Heart left ventricle (tissue), 16 donors: ENCODE results near the gene STRA6. TPM values are rescaled to one million over a fixed set of nuclear protein-coding genes. Genes with fewer than 3 reads are reported as not detected.

ENCODE experiments used
- ATAC-seq, 4 donors: fragments of 200-7000 bp; cut with Tn5 transposase; one replicate each; pipeline ENCODE4 v1.9.1; 2020 to 2022; ENCODE audit warnings: moderate library complexity in 4 of 4, mild to moderate bottlenecking in 3 of 4, moderate number of reproducible peaks in 1 of 4
- DNase-seq, 5 donors: peaks; one replicate each; pipeline ENCODE4 v3.0.0-alpha.2; 2020
- H3K27ac ChIP-seq, 12 donors: fragments of 200-600 bp; sonication (generic) in 4 of 12; one replicate each; pipeline versions ENCODE4 v1.5.0 to v1.8.0; 2016 to 2022; ENCODE audit warnings: mild to moderate bottlenecking in 2 of 12
- H3K27me3 ChIP-seq, 9 donors: fragments of 200-600 bp; sonication (generic) in 2 of 9; one replicate each; pipeline versions ENCODE4 v1.5.1 to v1.8.0; 2016 to 2022; ENCODE audit warnings: mild to moderate bottlenecking in 3 of 9
- H3K36me3 ChIP-seq, 9 donors: fragments of 200-600 bp; sonication (generic) in 2 of 9; one replicate each; pipeline versions ENCODE4 v1.5.0 to v1.8.0; 2018 to 2022; ENCODE audit warnings: mild to moderate bottlenecking in 2 of 9
- H3K4me1 ChIP-seq, 12 donors: fragments of 200-600 bp; sonication (generic) in 4 of 12; one replicate each; pipeline versions ENCODE4 v1.5.0 to v1.8.0; 2016 to 2022; ENCODE audit warnings: mild to moderate bottlenecking in 3 of 12
- H3K4me3 ChIP-seq, 12 donors: fragments of 200-600 bp; sonication (generic) in 4 of 12; one replicate each; pipeline versions ENCODE4 v1.5.0 to v1.8.0; 2017 to 2022; ENCODE audit warnings: mild to moderate bottlenecking in 9 of 12, moderate library complexity in 4 of 12
- H3K9me3 ChIP-seq, 12 donors: fragments of 200-600 bp; sonication (generic) in 4 of 12; one replicate each; pipeline versions ENCODE4 v1.5.0 to v1.8.0; 2016 to 2022; ENCODE audit warnings: mild to moderate bottlenecking in 1 of 12
- POLR2A ChIP-seq, 2 donors: fragments of 450-650 bp; IDR thresholded peaks; one replicate each; pipeline ENCODE4 v1.6.1; 2017; ENCODE audit warnings: antibody characterized with exemption in 2 of 2, mild to moderate bottlenecking in 2 of 2, moderate library complexity in 2 of 2
- WGBS, 4 donors: extraction: QIAGEN DNeasy Blood & Tissue Kit in 2 of 4; methylation state at CpG; one replicate each; pipeline versions ENCODE4 v1.1.5 to v1.1.7; 2013 to 2018; 5-methylcytosine and 5-hydroxymethylcytosine counted together
- intact Hi-C, 10 donors: fragments of 100-400 bp; cut with DNase I; formaldehyde crosslinking; loops; one replicate each; pipeline versions ENCODE4 v1.11.1 to v1.14.2; 2022
- polyA plus RNA-seq, 2 donors: library from polyadenylated mRNA; stranded (reverse); fragments of 200-250 nt; gene quantifications; one replicate each; pipeline ENCODE4 v1.2.3, GENCODE V29; 2013
- total RNA-seq, 9 donors: library from RNA; depleted of rRNA in 2 of 9; stranded (reverse); fragments of >200 nt in 2 of 9; fragmentation: NEBNext Ultra II Directional in 3 of 9; extraction: Animal tissue kit (Norgen Biotek cat#: 25700) in 3 of 9; gene quantifications; one replicate each; pipeline versions ENCODE4 v1.1.0 to v1.2.4, GENCODE V29; 2016 to 2023
- TF ChIP-seq, protein P1 (sequence below), 12 donors: fragments of 200-600 bp; sonication (generic) in 4 of 12; IDR thresholded peaks; one replicate each; pipeline versions ENCODE4 v1.5.0 to v1.8.0; 2018 to 2022; ENCODE audit warnings: antibody characterized with exemption in 12 of 12, mild to moderate bottlenecking in 5 of 12
- donor health status: ischemic (EF 13 %, LVEDD 7.1; RV severe dilation, severe dysfunction).
- donor health status: healthy with polysubstance abuse.
- donor health status: DM: no; HTN: yes; CAD: no.
- donor health status: DM: no; HTN: no; CAD: no.
- donor health status: ischemic (EF 25% LVEDD 6.9; RV normal size, moderate dysfunction).
- donor health status: ischemic (EF 25% LVEDD 5.7; RV mildly dilated, moderate dysfunction).
- donor health status: healthy.
- donor health status: DM: yes; HTN: yes; CAD: no.
- donor health status: ischemic (EF 35%, LVEDD 5.7; RV mildly dilated, moderate dysfunction).
- donor health status: nonischemic (EF 11% LVEDD 7.7; RV severe dilation, severe dysfunction).
- donor health status: DM: yes; HTN: yes; CAD: no.
- donor health status: PGD.
- donor health status: ischemic (EF 29% LVEDD 5.4; RV normal size, mild dysfunction).
- donor health status: nonischemic (EF 23%, LVEDD 6.1; RV moderate dilation, normal function).

STRA6 gene
- total and polyA plus RNA-seq, 11 donors: 0.08 to 0.24 (median 0.14) TPM; not detected in 8

- TF ChIP-seq POLR2A (IDR thresholded peaks at IDR 0.05): no peak
- TF ChIP-seq, protein P1, sequence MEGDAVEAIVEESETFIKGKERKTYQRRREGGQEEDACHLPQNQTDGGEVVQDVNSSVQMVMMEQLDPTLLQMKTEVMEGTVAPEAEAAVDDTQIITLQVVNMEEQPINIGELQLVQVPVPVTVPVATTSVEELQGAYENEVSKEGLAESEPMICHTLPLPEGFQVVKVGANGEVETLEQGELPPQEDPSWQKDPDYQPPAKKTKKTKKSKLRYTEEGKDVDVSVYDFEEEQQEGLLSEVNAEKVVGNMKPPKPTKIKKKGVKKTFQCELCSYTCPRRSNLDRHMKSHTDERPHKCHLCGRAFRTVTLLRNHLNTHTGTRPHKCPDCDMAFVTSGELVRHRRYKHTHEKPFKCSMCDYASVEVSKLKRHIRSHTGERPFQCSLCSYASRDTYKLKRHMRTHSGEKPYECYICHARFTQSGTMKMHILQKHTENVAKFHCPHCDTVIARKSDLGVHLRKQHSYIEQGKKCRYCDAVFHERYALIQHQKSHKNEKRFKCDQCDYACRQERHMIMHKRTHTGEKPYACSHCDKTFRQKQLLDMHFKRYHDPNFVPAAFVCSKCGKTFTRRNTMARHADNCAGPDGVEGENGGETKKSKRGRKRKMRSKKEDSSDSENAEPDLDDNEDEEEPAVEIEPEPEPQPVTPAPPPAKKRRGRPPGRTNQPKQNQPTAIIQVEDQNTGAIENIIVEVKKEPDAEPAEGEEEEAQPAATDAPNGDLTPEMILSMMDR (IDR thresholded peaks at IDR 0.05): no peak
- ATAC-seq (no peak), DNase-seq (no peak)
- no peaks in the 10 kb centered on the region for H3K9me3 ChIP-seq
- H3K36me3 ChIP-seq: peaks cover 0 to 6% (median 0%) of the 10 kb centered on the region in 9 donors
- intact Hi-C loops: loop anchor here in 2 of 10 donors (5.0 kb wide), 1 partner anchor 35 kb away; no protein-coding TSS in a partner anchor
- 58 to 89% (median 86%) methylated on average over 1 of the region's 1 CpG for WGBS, 4 donors
- H3K4me1 ChIP-seq: peaks cover 0 to 80% (median 42%) of the 10 kb centered on the region in 12 donors
- peak overlapping the region in 11 of 12 donors; percentile 49 to 94 (median 84) for H3K27ac ChIP-seq
- H3K4me3 ChIP-seq: peak overlapping the region in 1 of 12 donors; percentile 15
- H3K27me3 ChIP-seq: no peaks in the 10 kb centered on the region
These were observed 30.5 kb downstream of the STRA6 start for GRCh38 chr15:74171965-74172541.

GRCh38 chr15:74170875-74171578, 31.6 kb downstream of the STRA6 start:
- no peaks in the 10 kb centered on the region for H3K27me3 ChIP-seq
- intact Hi-C loops: loop anchor here in 2 of 10 donors (5.0 kb wide), 1 partner anchor 34 kb away; no protein-coding TSS in a partner anchor
- whole genome bisulfite sequencing, 4 donors: 86 to 96% (median 93%) methylated on average over 6 to 7 of the region's 7 CpGs
- ATAC-seq (no peak), DNase-seq (no peak)
- TF ChIP-seq POLR2A (IDR thresholded peaks at IDR 0.05): no peak
- TF ChIP-seq, protein P1 (IDR thresholded peaks at IDR 0.05): no peak
- no peak overlapping the region for H3K4me3 ChIP-seq
- no peak overlapping the region for H3K27ac ChIP-seq
- no peaks in the 10 kb centered on the region for H3K9me3 ChIP-seq
- peaks cover 0 to 6% (median 0%) of the 10 kb centered on the region in 9 donors for H3K36me3 ChIP-seq
- peaks cover 0 to 70% (median 39%) of the 10 kb centered on the region in 12 donors for H3K4me1 ChIP-seq

DNA sequence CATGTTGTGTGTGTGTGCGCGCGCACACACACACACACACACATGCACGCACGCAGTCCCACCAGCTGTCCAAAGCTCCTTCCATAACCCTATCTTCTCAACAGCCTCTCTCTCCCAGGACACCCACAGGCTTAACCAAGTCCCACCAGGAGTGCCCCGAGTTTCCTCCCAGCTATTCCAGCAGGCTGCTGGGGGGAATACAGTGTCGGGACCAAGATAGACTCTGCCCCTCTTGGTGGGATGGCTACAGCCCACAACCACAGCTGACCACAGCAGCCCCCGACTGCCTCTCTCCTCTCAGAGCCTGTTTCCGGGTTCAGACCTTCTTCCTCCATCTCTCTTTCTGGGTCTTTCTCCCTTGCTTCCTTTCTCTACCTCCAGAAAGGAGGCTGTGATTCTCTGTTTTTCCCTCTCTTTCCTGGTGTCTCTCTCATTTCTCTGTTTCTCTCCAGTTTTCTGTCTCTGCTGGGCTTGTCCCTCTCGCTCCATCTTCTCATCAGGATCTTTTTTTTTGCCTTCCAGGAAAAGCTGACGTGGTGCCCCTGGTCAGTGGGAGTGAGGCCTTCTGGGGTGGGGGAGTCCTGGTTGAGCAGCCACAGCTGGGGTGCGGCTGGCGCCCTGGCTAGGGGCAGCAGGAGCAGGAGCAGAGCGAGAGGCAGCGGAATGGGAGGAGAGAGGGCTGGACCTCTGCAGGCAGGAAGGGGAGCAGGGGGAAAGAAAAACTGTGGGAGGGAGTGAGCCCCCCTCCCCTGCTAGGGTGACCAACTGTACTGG, 32.3 kb downstream of the STRA6 start:
- ATAC-seq: no peak
- intact Hi-C loops: loop anchor here in 2 of 10 donors (5.0 kb wide), 1 partner anchor 33 kb away; no protein-coding TSS in a partner anchor
- no peak overlapping the region for H3K27ac ChIP-seq
- H3K9me3 ChIP-seq: no peaks in the 10 kb centered on the region
- 79 to 89% (median 83%) methylated on average over 15 of the region's 15 CpGs for WGBS, 4 donors
- H3K36me3 ChIP-seq: peaks cover 0 to under 1% (median 0%) of the 10 kb centered on the region in 9 donors
- no peak for TF ChIP-seq POLR2A (IDR thresholded peaks at IDR 0.05)
- TF ChIP-seq, protein P1 (IDR thresholded peaks at IDR 0.05): no peak
- no peaks in the 10 kb centered on the region for H3K27me3 ChIP-seq
- peaks cover 0 to 62% (median 36%) of the 10 kb centered on the region in 12 donors for H3K4me1 ChIP-seq
- DNase-seq: no peak
- H3K4me3 ChIP-seq: no peak overlapping the region
